HT-29 (cell line): ENCODE data around the gene PECR. TPM values are rescaled to one million over a fixed set of nuclear protein-coding genes. Genes with fewer than 3 reads are reported as not detected.
A peak's percentile ranks its signal among the peaks of the same experiment; 100 is the strongest.
"Not testable (repeated sequence)": the region's sequence is repeated elsewhere in the genome, so short reads cannot be mapped to it uniquely, and the experiment has no call there.

Experiments used
- DNase-seq: peaks from one replicate; pipeline ENCODE4 v3.0.0-alpha.2; 2015; ENCODE audit warnings: low spot score
- total RNA-seq: library from RNA; depleted of rRNA; stranded (reverse); fragments of >200 nt; shearing (Covaris generic); gene quantifications from 2 replicates; pipeline ENCODE4 v1.2.3, GENCODE V29; 2014

Gene PECR
- total RNA-seq, 1 experiment from 2014 or later, result 15.6 TPM

DNA sequence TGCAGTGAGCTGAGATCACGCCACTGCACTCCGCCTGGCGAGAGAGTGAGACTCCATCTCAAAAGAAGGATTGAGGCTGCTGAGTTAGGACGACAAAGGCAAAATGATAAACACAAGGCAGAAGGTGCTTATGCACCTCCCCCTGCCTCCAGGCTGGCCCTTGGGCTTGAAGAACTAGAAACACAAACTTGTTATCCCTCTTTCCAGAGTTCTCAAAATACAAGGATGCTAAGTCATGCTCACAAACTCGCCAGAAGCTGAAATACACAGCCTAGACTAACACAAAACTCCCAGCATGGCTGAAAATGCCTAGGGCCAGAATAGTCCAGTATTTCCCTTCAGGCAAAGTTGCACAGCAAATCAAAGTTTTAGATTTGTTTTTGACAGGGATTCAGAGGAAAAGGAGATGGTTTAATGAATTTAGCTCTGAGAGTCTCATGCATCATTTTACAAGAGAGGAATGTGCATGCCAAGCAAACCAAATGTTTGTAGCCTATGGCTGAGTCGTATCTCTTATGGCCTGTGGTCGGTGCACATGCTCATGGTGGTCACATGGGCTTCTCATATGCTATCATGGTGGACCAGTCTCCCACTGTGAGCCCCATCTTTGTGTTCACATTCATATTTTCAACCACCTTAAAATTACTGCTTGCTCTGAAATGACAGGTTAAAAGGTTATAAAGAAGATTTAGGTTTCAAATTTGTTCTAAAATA, 52.0 kb downstream of the PECR start:
- no peak for DNase-seq

DNA sequence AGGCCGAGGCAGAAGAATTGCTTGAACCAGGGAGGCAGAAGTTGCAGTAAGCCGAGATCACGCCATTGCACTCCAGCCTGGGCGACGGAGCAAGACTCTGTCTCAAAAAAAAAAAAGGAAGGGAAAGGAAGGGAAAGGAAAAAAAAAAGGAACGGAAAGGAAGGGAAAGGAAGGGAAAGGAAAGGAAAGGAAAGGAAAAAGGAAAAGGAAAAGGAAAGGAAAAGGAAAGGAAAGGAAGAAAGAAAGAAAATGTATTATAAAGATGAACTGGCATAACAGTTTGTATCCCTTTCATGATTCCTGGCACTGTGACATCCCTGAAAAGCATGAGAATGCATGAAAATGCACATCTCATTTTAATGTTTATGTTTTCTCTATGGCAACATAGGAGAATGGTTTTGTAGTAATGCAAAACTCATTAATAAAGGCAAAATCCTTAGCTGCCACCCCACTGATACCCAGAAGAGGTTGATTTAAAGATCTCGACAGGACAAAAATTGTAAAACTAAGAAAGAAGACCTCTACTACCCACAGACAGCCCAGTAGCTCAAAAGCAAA, 56.8 kb downstream of the PECR start:
- no peak for DNase-seq

DNA sequence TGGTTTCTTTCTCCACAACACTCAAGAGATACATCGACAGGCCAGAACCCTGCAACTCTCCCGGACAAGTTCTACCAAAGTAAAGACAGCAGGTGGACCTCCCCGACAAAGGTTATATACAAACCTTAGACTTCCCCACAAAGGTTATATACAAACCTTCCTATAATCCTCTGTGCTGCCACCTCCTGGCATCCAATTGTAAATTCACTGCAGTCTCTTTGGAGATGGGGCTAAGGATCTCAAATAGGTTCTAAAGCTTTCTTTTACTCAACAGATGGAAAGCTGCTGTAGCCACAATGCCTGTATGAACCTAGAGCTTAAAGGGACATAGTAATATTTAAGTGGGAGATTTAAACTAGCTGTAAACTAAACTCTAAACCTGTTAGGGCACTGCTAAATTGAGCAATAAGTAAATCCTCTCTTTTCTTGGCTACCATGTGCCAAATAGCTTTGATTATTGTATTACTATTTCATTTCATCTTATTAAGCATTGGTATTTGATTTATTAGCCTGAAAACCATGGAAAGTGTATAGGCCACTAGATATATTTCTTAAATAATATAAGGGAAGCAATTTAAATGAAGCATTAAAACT, 58.5 kb downstream of the PECR start:
- DNase-seq, result peak; percentile 77

DNA sequence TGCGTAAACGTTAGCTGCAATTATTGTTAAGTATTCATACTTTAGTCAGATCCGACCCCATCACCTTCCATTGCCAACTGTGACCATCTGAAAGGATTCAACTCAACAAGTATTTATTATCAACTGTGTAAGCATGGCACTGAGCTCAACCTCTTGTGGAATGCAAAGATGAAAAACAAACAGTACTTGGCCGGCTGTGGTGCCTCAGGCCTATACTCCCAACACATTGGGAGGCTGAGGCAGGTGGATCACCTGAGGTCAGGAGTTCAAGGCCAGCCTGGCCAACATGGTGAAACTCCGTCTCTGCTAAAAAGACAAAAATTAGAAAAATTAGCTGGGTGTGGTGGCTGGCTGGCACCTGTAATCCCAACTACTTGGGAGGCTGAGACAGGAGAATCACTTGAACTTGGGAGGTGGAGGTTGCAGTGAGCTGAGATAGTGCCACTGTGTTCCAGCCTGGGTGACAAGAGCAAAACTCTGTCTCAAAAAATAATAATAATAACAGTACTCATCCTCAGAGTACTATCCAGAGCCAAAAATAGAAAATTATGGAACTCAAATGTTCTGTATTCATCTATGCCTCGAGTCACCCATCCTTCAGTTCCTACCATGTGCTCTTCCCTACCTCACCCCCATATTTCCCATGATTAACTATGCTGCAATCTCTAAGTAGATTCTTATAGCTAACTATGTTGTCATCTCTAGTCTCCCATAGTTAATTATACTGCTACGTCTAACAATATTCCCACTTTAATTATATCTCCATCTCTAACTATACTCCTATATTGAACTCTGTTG, 59.6 kb downstream of the PECR start:
- DNase-seq, result no peak

DNA sequence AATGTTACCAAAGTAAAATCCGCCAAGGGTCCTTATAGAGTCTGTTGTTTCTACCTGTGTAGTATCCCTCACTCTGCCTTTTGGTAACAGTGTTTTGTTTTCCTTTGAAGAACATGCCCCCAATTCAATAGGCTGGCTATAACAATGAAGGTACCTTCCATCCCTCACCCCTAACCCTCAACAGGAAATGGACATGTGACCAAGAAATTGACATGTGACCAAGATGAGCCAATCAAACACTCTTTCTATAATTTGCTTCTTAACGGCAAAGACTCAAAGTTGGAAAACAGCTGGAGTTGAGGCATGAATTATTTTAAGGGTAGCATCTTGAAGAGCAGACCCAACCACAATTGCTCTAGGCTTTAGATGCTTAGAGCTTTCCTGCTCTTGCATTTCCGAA, 62.9 kb downstream of the PECR start:
- DNase-seq, result no peak

DNA sequence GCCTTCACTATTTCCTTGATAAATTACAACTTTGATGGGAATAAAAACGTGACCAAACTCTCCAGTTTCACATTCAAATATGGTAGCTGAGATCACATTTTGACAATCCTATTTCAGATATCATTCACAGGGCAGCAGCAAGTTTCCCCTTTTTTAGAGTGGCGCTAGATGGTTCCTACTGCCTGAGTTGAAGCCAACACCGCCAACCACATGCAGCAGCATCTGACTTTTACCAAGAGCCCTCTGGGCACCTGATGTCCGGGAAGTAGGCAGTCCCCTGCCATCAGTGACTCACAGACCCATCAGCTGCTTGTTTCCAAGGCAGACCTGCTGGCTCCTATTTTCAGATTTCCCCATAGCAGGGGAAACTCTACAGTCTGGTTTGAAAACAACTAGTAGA, 64.2 kb downstream of the PECR start:
- no peak for DNase-seq

DNA sequence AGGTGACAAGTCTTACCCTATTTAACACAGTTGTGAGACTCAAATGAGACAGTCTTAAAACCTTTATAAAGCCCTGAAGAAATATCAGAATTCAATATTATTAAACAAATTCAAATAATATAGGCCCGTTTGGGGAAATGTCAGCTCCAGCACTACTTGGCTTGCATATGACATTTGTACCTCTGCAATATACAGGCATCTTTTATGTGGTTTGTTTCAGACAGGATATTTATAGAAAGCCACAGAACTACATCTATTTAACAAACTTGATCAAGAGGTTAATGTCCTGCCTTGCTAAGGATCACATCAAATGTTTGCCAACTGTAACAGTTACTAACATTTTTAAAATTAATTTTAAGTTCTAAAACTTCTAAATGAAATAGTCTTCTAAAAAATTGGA, 65.0 kb downstream of the PECR start:
- no peak for DNase-seq

DNA sequence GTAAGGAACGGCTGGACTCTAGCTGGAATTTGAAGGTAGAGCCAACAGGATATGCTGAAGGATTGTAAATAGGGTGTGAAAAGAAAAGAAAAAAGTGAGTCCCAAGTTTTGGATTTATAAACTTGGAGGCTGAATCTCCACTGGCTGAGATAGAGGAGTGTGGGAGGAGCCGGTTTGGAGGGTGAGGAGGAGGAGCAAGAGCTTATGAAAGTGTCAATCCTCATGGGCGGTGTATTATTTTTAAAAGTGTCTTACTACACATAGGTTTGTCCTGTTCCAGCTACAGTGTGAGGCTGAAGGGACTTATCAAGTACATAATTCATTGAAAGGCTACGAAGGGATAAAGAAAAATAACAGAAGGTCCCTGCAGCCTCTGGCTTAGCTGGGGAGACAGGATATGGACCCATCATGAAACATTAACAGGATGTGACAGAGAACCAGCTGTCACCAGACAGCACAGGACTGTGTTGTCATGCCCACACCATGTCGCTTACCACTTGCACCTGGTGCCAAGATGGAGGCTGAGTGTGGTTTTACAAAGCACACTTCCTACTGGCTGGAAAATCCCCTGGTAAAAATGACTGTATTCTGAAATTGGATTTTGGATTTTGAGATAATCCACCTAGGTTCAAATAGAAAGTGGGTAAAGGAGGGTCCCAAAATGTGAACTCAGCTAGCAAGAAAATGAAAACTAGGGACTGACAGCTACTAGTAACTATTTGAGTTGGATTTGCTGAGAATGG, 65.7 kb downstream of the PECR start:
- DNase-seq, result no peak

DNA sequence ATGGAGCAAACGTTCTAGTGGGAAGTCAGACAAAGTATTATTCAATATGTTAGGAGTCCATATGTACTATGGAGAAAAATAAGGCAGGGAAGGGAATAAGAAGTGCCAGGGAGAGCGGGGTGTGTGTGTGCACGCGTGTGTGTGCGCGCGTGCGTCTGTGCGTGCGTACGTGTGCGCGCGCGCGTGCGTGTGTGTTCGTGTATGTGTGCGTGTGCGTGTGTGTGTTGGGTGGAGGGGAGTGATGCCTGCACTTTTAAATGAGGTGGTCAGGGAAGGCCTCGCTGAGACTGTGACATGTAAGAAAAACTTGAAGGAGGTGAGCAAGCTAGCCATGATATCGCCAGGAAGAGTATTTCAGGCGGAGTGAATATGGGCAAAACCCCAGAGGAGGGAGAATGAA, 66.6 kb downstream of the PECR start:
- DNase-seq, result no peak

DNA sequence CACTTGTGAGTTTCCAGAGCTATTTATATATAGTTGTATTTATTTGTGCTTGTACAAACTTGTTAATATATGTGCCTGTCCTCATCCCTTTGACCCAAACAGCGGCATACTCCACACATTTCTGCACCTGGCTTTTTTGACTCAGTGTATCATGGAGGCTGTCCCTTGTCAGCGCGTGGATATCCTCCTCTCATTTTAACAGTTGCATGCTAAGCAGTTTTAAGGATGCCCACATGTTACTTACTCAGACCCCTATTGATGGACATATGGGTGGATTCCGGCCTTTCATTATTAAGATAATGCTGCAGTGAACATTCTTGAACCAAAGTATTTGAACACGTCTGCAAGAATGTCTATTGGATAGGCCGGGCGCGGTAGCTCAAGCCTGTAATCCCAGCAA, 67.6 kb downstream of the PECR start:
- DNase-seq, result no peak

DNA sequence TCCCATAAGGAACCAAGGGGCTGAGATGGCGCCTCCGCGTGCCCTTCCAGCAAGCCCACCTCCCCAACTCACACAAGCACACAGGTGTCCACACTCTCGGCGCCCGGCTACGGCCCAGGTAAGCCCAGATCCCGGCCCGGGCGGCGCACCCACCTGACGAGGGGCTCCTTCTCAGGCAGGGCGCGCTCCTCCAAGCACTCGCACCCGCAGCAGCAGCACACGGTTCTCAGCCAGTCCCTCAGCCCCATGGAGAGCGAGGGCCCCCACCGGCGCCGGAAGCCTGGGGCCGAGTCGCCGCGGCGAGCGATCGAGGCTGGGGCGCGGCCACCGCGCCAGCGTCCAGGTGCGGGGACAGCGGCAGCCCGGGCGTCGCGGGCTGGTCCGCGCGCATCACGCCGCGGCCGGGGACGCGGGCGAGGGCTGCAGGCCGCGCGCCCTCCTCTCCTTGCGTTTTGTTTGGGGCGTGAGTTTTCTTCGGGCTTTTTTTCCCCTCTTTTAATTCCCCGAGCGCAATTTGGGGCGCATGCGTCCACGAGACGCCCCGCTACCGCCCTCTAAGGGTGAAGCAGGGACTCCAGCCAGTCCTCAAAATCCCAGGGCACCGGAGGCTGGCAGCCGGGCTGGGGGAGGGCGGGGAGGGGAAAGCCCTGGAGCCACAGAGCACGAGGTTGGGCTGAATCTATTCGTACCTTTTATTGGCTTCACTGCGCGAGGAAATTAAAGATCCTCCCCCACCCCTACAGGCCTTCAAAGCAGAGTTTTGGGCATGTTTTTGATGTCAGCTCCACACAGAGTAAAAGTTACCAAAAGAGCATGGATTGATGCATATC, 68.3 kb downstream of the PECR start, which contains the start of gene MREG:
TSS of gene MREG (minus strand) at position 472 of the 830 bp plus-strand sequence. CDS start at position 248, 224 bp downstream.
- peak; percentile 86 for DNase-seq

DNA sequence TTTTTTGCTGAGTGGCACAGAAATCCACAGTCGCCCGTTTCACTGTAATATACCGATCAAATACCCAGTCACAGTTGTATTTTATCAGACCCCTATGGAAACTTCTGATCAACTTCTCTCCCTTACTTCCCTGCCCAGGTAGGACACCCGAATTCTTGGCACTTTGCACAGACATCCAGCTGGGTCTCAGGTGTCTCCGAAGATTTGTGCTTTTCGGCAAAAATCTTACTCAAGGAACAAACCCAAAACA, 68.9 kb downstream of the PECR start:
- DNase-seq, result peak; percentile 50

DNA sequence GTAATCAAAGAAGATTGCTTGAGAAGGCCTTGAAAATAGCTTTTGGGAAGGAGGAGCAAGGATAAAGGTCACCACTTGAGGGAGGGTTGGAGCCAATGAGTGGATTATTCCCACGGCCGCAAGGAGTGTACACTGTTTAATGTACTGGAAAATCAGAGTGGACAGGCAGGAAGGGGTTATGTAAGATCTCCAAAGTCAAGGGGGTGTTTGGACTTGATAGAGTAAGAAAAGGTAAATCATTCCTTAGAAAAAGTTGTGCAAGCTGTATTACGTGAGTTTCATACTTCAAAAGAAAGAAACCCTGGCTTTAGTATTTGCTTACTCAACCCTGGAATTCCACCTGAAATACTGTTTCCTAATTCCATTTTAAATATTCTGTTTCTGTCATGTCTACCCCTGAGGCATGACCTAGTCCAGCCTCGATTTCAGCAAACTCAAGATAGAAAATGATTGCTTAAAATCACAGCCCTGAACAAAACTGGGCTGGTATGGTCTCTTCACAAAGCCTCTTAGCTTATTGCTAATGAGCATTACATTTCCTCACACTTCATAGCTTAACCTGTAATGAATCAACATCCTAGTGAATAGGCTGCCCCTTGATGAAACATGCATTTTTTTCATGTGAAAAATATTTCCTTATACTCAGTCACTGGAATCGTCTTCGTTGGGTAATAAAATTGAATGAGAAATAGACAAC, 69.3 kb downstream of the PECR start:
- DNase-seq, result peak; percentile 70

DNA sequence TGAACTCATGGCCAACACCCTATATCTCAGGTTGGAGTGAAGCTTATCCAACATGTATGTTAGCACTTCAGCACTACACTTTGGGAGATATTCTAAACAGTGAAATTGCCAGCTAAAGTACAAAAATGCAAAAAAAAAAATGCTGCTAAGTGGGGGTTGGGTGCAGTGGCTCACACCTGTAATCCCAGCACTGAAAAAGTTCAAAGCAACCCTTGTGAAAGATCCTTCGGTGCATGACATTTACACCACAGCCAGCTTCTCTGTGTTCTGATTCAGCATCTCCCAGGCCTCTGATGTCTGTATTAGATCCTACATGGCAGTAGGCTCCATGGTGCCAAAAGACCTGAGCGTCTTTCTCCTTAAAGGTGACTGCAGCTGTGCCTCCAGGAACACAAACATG, 72.4 kb downstream of the PECR start:
- not testable (repeated sequence) for DNase-seq

DNA sequence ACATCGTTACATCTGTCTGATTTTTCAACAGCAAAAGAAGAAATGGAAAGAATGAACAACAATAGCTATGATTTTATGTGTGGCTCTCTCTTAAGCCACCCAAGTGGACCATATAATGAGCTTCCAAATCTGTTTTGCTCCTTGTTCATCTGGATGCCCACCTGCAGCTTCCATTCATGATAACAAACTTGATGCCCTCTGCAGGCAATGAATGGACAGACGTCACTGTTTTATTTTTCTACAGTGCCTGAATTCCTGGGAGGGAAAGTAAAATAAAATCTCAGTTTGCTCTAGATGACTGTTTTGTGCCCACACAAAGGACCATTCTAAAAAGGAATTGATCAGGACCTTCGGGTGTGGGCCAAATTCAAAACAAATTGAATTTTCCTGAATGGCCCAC, 73.2 kb downstream of the PECR start:
- DNase-seq, result no peak

DNA sequence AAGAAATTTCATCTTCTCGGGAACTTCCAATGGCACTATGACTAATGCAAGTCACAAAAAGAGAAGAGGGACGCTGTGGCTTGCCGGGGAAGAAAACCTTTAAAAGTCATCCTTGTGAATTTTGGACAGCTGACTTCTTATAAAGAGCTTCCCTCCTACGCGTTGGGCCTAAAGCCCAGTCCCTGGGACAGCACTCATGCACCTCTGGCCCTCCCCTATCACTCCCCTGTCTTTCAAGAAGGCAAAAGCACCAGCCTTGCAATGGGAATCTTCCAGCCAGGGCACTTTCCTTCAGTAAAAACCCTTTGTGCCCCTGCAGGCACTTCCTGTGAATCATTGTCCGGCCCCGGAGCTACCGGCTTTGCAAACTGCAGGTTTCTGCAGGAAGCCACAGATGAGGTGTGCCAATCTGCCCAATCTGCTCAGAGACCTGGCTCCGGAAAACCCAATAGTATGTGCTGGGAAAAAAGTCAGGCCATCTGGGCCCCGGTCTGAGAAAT, 75.4 kb downstream of the PECR start:
- DNase-seq, result no peak

DNA sequence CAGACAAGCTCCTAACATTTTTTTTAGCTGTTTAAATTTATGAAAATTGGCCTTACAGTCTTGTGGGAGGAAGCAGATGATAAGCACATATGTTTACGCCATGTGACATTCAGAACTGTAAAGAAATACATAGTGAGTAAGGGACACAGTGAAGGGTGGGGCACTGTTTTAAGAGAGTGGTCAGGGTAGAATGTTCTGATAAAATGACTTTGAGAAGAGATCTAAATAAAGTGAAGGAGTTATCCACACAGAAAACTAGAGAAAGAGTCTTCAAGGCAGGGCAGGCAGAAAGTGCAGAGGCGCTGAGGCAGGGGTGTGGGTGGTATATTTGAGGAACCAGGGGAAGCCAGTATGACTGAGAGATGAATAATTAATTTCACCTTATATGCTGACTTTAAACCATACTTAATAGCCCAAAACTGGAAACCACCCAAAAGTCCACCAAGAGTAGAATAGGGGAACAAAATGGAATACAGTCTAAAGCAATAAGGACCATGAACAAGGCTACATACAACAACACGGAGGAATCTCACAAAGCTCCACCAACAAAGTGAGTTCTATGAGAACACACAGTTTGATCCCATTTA, 76.8 kb downstream of the PECR start:
- DNase-seq, result no peak

DNA sequence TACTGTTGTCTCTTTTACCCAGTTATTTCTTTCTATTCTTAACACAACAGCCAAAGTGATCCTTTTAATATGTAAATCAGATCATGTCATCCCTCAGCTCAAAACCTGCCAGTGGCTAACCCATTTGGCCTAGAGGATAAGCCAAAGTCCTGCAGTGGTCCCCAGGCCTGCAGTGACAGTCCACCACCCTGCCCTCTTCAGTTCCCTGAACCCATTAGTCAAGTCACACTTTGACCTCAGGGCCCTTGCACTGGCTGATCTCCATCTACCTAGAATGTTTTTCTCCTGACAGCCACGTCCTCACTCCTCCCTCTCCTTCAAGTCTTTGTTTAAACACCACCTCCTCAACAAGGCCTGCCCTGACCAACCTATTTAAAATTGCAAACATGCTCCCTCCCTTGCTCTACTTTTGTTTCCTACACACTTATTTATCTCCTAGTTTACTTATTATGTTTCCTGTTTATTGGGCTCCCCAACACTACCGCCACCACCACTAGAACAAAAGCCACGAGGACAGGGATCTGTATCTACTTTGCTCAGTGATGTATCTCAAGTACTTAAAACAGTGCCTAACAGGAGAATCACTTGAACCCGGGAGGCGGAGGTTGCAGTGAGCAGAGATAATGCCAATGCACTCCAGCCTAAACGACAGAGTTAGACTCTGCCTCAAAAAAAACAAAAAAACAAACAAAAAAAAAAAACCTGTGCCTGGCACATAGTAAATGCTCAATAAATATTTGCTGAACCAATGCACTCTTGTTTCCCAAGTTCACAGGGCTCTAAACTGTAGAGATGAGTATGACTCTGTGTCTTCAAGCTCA, 77.5 kb downstream of the PECR start:
- no peak for DNase-seq

DNA sequence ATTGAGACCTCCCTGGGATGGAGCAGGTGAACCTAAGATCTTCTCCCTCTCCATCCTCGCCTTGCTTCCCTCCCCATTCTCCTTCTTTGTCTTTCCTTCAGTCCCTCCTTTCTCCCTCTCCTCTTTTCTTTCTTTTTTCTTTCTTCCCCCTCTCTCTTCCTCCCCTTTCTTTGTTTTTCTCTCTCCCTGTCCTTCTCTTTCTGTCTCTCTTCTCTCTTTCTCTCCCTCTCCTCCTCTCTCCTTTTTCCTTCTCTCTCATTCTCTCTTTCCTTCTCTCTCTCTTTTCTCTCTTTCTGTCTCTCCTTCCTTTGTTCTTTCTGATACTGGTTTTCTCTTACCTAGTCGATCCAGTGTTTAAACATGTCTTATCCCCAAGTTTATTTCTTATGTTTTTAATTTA, 78.9 kb downstream of the PECR start:
- DNase-seq, result no peak
